Spleen (tissue), 11 donors: ENCODE measurements around the gene RBSN. TPM values are rescaled to one million over a fixed set of nuclear protein-coding genes. Genes with fewer than 3 reads are reported as not detected.

Source experiments
- DNase-seq: peaks from one replicate; pipeline ENCODE4 v3.0.0-alpha.2; 2020
- H3K27ac ChIP-seq, 8 donors: fragments of 200-600 bp; sonication (generic) in 7 of 8; 1 replicate in 4 of 8; 2 replicates in 4 of 8; pipeline versions ENCODE4 v1.5.0 to v1.8.0; 2016 to 2021; ENCODE audit warnings: inconsistent platforms in 4 of 8, mild to moderate bottlenecking in 4 of 8, moderate library complexity in 1 of 8
- H3K27me3 ChIP-seq, 7 donors: fragments of 200-600 bp; sonication (generic) in 6 of 7; replicated peaks in 1 of 7; 1 replicate in 4 of 7; 2 replicates in 3 of 7; pipeline versions ENCODE4 v1.5.0 to v1.8.0; 2016 to 2021; ENCODE audit warnings: inconsistent platforms in 3 of 7, mild to moderate bottlenecking in 1 of 7
- H3K36me3 ChIP-seq, 6 donors: fragments of 200-600 bp; sonication (generic) in 5 of 6; 1 replicate in 4 of 6; 2 replicates in 2 of 6; pipeline versions ENCODE4 v1.5.0 to v1.8.0; 2016 to 2021; ENCODE audit warnings: inconsistent platforms in 2 of 6
- H3K4me1 ChIP-seq, 6 donors: fragments of 200-600 bp; sonication (generic) in 5 of 6; 1 replicate in 3 of 6; 2 replicates in 3 of 6; pipeline versions ENCODE4 v1.5.0 to v1.8.0; 2016 to 2021; ENCODE audit warnings: inconsistent platforms in 3 of 6
- H3K4me3 ChIP-seq, 8 donors: fragments of 200-600 bp; sonication (generic) in 7 of 8; 1 replicate in 4 of 8; 2 replicates in 4 of 8; pipeline versions ENCODE4 v1.5.0 to v1.8.0; 2016 to 2021; ENCODE audit warnings: inconsistent platforms in 4 of 8, mild to moderate bottlenecking in 4 of 8, moderate library complexity in 2 of 8
- H3K9me3 ChIP-seq, 8 donors: fragments of 200-600 bp; sonication (generic) in 7 of 8; 1 replicate in 4 of 8; 2 replicates in 4 of 8; pipeline versions ENCODE4 v1.5.0 to v1.8.0; 2016 to 2021; ENCODE audit warnings: inconsistent platforms in 4 of 8
- CTCF ChIP-seq, 11 experiments: fragments of 200-600 bp in 7 of 11; fragments of 450-650 bp in 4 of 11; sonication (generic) in 4 of 11; IDR thresholded peaks in 8 of 11; conservative IDR thresholded peaks in 3 of 11; 1 replicate in 7 of 11; 2 replicates in 4 of 11; pipeline versions ENCODE4 v1.4.0 to v1.8.0; 2016 to 2021; ENCODE audit warnings: antibody characterized with exemption in 11 of 11, inconsistent platforms in 4 of 11, mild to moderate bottlenecking in 1 of 11
- POLR2A ChIP-seq, 3 donors: fragments of 450-650 bp; IDR thresholded peaks; one replicate each; pipeline ENCODE4 v1.5.1; 2017; ENCODE audit warnings: antibody characterized with exemption in 3 of 3, mild to moderate bottlenecking in 1 of 3
- POLR2AphosphoS5 ChIP-seq, 3 donors: sonication (generic); formaldehyde crosslinking; IDR thresholded peaks; one replicate each; pipeline ENCODE4 v1.5.1; 2017; ENCODE audit warnings: antibody characterized with exemption in 3 of 3
- WGBS, 5 donors: extraction: QIAGEN DNeasy Blood & Tissue Kit in 3 of 5; methylation state at CpG; one replicate each; pipeline versions ENCODE4 v1.1.5 to v1.1.7; 2013 to 2018; 5-methylcytosine and 5-hydroxymethylcytosine counted together
- intact Hi-C: fragments of 100-400 bp; cut with DNase I; formaldehyde crosslinking; loops from one replicate; pipeline ENCODE4 v1.15.0; 2023; ENCODE audit warnings: low total_unique reads
- polyA plus RNA-seq, 3 donors: library from polyadenylated mRNA; stranded (reverse); fragments of 200-250 nt; gene quantifications; one replicate each; pipeline ENCODE4 v1.2.1, GENCODE V29; 2013
- total RNA-seq, 7 donors: library from RNA; depleted of rRNA in 3 of 7; stranded (reverse); fragments of >200 nt in 3 of 7; fragmentation: NEBNext Ultra II Directional in 4 of 7; extraction: Animal tissue kit (Norgen Biotek cat#: 25700) in 4 of 7; gene quantifications; one replicate each; pipeline versions ENCODE4 v1.1.0 to v1.2.1, GENCODE V29; 2016 to 2021
- donor health status: healthy with polysubstance abuse.
- donor health status: DM: no; HTN: no; CAD: no; lungs with moderate emphysema.
- donor health status: DM: no; HTN: no; CAD: no.
- donor health status: Bipolar disorder and iron deficiency.
- donor health status: healthy.
- donor health status: DM: no; HTN: no; CAD: no.
- donor health status: DM: yes; HTN: yes; CAD: no.

The RBSN gene
- total and polyA plus RNA-seq, 10 donors, result 4.2 to 34.5 (median 28.7) TPM

GRCh38 chr3:15064835-15065549, 34.0 kb downstream of the RBSN start, which contains the start of gene MRPS25:
Gene MRPS25, minus strand, starts transcription at chr3:15065315. Its CDS starts 121 bp downstream, at chr3:15065194.
- DNase-seq, result peak; percentile 98
- 0 to 1% (median 1%) methylated on average over 26 to 69 of the region's 69 CpGs for WGBS, 5 donors
- H3K36me3 ChIP-seq, result peaks cover 0 to 10% (median under 1%) of the 10 kb centered on the region in 6 donors
- H3K4me1 ChIP-seq, result peaks cover 12 to 31% (median 22%) of the 10 kb centered on the region in 6 donors
- H3K27me3 ChIP-seq, result no peaks in the 10 kb centered on the region
- peak within 1 kb of the TSS; percentile 54 to 90 (median 75) for H3K4me3 ChIP-seq
- H3K27ac ChIP-seq, result peak within 1 kb of the TSS; percentile 63 to 89 (median 85)
- TF ChIP-seq CTCF (IDR thresholded peaks at IDR 0.05 in 8 of 11, conservative IDR thresholded peaks at IDR 0.05 in 3 of 11) (peak in 1 of 11 experiments; percentile 16), POLR2A (IDR thresholded peaks at IDR 0.05) (peak in 2 of 3 donors; percentile 25 to 85), POLR2AphosphoS5 (IDR thresholded peaks at IDR 0.05) (peak; percentile 98 to 99 (median 98))
- H3K9me3 ChIP-seq, result no peaks in the 10 kb centered on the region
- intact Hi-C loops, result no loop called here

GRCh38 chr3:15064299-15064834, 34.6 kb downstream of the RBSN start:
- no peak for DNase-seq
- peak overlapping the region; percentile 54 to 90 (median 75) for H3K4me3 ChIP-seq
- 0 to 2% (median 1%) methylated on average over 13 to 25 of the region's 25 CpGs for WGBS, 5 donors
- no peaks in the 10 kb centered on the region for H3K9me3 ChIP-seq
- peak overlapping the region; percentile 63 to 89 (median 85) for H3K27ac ChIP-seq
- no peak for TF ChIP-seq POLR2A (IDR thresholded peaks at IDR 0.05)
- H3K27me3 ChIP-seq, result no peaks in the 10 kb centered on the region
- H3K36me3 ChIP-seq, result peaks cover 0 to 9% (median under 1%) of the 10 kb centered on the region in 6 donors
- intact Hi-C loops, result no loop called here
- peaks cover 12 to 31% (median 22%) of the 10 kb centered on the region in 6 donors for H3K4me1 ChIP-seq

- intact Hi-C loops, result no loop called here
- Histone ChIP-seq H3K27me3 (no peaks in the 10 kb centered on the region), H3K4me3 (peak overlapping the region; percentile 54 to 90 (median 75)), H3K4me1 (peaks cover 12 to 31% (median 22%) of the 10 kb centered on the region in 6 donors), H3K36me3 (peaks cover 0 to 15% (median 6%) of the 10 kb centered on the region in 6 donors), H3K9me3 (no peaks in the 10 kb centered on the region), H3K27ac (peak overlapping the region in 4 of 8 donors; percentile 85 to 89 (median 85))
- WGBS, 5 donors, result 89 to 93% (median 91%) methylated on average over 9 to 13 of the region's 13 CpGs
- no peak for TF ChIP-seq POLR2AphosphoS5 (IDR thresholded peaks at IDR 0.05)
- no peak for TF ChIP-seq POLR2A (IDR thresholded peaks at IDR 0.05)
- no peak for TF ChIP-seq CTCF (IDR thresholded peaks at IDR 0.05 in 8 of 11, conservative IDR thresholded peaks at IDR 0.05 in 3 of 11)
- no peak for DNase-seq
Observed at GRCh38 chr3:15063656-15064286, 35.2 kb downstream of the RBSN start.

GRCh38 chr3:15063238-15063637, 35.7 kb downstream of the RBSN start:
- Histone ChIP-seq H3K27me3 (no peaks in the 10 kb centered on the region), H3K36me3 (peaks cover 0 to 20% (median 11%) of the 10 kb centered on the region in 6 donors), H3K4me1 (peaks cover 12 to 31% (median 22%) of the 10 kb centered on the region in 6 donors), H3K9me3 (no peaks in the 10 kb centered on the region), H3K27ac (peak overlapping the region in 2 of 8 donors; percentile 85 to 89), H3K4me3 (peak overlapping the region in 4 of 8 donors; percentile 70 to 84 (median 76))
- 80 to 93% (median 86%) methylated on average over 2 to 4 of the region's 4 CpGs for WGBS, 5 donors
- no peak for DNase-seq
- TF ChIP-seq POLR2AphosphoS5 (IDR thresholded peaks at IDR 0.05), result no peak
- TF ChIP-seq CTCF (IDR thresholded peaks at IDR 0.05 in 8 of 11, conservative IDR thresholded peaks at IDR 0.05 in 3 of 11), result no peak
- TF ChIP-seq POLR2A (IDR thresholded peaks at IDR 0.05), result no peak
- intact Hi-C loops, result no loop called here
